PC-9 (cell line): ENCODE measurements around the gene STXBP2. TPM values are rescaled to one million over a fixed set of nuclear protein-coding genes. Genes with fewer than 3 reads are reported as not detected.

Experiments
- BruUV-seq: library from RNA; stranded (reverse); fragments of 400-500 nt; replicated peaks from 2 replicates; lab custom pipeline; 2021; lab: Mats Ljungman, UMichigan
- CTCF ChIA-PET: fragments of 300-600 bp; sonication (Branson Sonifier 250); formaldehyde crosslinking; loops from one replicate; lab custom pipeline; 2022; ENCODE audit warnings: antibody characterized with exemption; lab: Charles Lee
- POLR2A ChIA-PET: fragments of 300-600 bp; sonication (Branson Sonifier 250); formaldehyde crosslinking; loops from one replicate; lab custom pipeline; 2022; ENCODE audit warnings: antibody characterized with exemption; ENCODE audit not compliant: unreplicated experiment; lab: Charles Lee
- DNase-seq, 2 experiments: peaks; one replicate each; pipeline versions ENCODE4 v3.0.0 to v3.0.0-alpha.2; 2015 to 2022; ENCODE audit warnings: mixed read lengths in 1 of 2
- H2AFZ ChIP-seq: fragments of 200-600 bp; sonication (generic); 2 replicates; pipeline ENCODE4 v1.8.1; 2017; ENCODE audit warnings: antibody characterized with exemption
- H3F3A ChIP-seq: fragments of 200-600 bp; sonication (generic); 2 replicates; pipeline ENCODE4 v1.8.1; 2017; ENCODE audit warnings: antibody characterized with exemption, mild to moderate bottlenecking, low read depth; ENCODE audit not compliant: insufficient read depth
- H3K27ac ChIP-seq: fragments of 200-600 bp; sonication (generic); 2 replicates; pipeline ENCODE4 v1.6.1; 2016; ENCODE audit warnings: mixed run types
- H3K27me3 ChIP-seq: fragments of 200-600 bp; sonication (generic); 2 replicates; pipeline ENCODE4 v1.6.1; 2016; ENCODE audit warnings: low read depth, mixed run types; ENCODE audit not compliant: insufficient read depth
- H3K36me3 ChIP-seq: fragments of 200-600 bp; sonication (generic); 2 replicates; pipeline ENCODE4 v1.6.1; 2016; ENCODE audit warnings: low read depth, mixed run types
- H3K4me1 ChIP-seq: fragments of 200-600 bp; sonication (generic); replicated peaks from 2 replicates; pipeline ENCODE4 v1.6.1; 2016; ENCODE audit warnings: mixed run types; ENCODE audit not compliant: insufficient read depth
- H3K4me2 ChIP-seq: fragments of 200-600 bp; sonication (generic); 2 replicates; pipeline ENCODE4 v1.6.1; 2017; ENCODE audit warnings: mixed run types
- H3K4me3 ChIP-seq: fragments of 200-600 bp; sonication (generic); 2 replicates; pipeline ENCODE4 v1.6.1; 2016; ENCODE audit warnings: mixed run types
- H3K79me2 ChIP-seq: fragments of 200-600 bp; sonication (generic); 2 replicates; pipeline ENCODE4 v1.6.1; 2017; ENCODE audit warnings: low read depth, mixed run types
- H3K9me2 ChIP-seq: fragments of 200-600 bp; sonication (generic); 2 replicates; pipeline ENCODE4 v1.8.1; 2017; ENCODE audit warnings: mild to moderate bottlenecking; ENCODE audit not compliant: insufficient read depth
- H3K9me3 ChIP-seq: fragments of 200-600 bp; sonication (generic); 2 replicates; pipeline ENCODE4 v1.8.1; 2016; ENCODE audit warnings: low read depth; ENCODE audit not compliant: insufficient read depth
- H4K20me1 ChIP-seq: fragments of 200-600 bp; sonication (generic); 2 replicates; pipeline ENCODE4 v1.8.1; 2017; ENCODE audit not compliant: insufficient read depth
- CTCF ChIP-seq: fragments of 200-600 bp; sonication (generic); conservative IDR thresholded peaks from 2 replicates; pipeline ENCODE4 v1.6.1; 2017; ENCODE audit warnings: mixed run types, antibody characterized with exemption, mild to moderate bottlenecking, moderate library complexity
- EZH2 ChIP-seq: fragments of 200-600 bp; sonication (generic); IDR thresholded peaks from 2 replicates; pipeline ENCODE4 v1.8.0; 2017; ENCODE audit warnings: antibody characterized with exemption, low read depth
- intact Hi-C: fragments of 100-400 bp; cut with micrococcal nuclease; formaldehyde crosslinking; loops from one replicate; pipeline ENCODE4 v1.10.0; 2022; ENCODE audit not compliant: unreplicated experiment
- total RNA-seq: library from RNA; stranded (reverse); gene quantifications from 2 replicates; pipeline ENCODE4 v1.2.3, GENCODE V29; 2021

Gene STXBP2
- total RNA-seq, 1 experiment from 2014 or later, result 148 TPM

GRCh38 chr19:7689165-7689564 lies 52.3 kb downstream of the STXBP2 start:
- BruUV-seq, result no TSS peak
- Histone ChIP-seq H3K79me2 (no peaks in the 10 kb centered on the region), H3K27me3 (peaks cover 36% of the 10 kb centered on the region), H3K36me3 (no peaks in the 10 kb centered on the region), H3K4me2 (no peak overlapping the region), H3F3A (peaks cover 11% of the 10 kb centered on the region), H3K9me2 (no peaks in the 10 kb centered on the region), H3K9me3 (no peaks in the 10 kb centered on the region), H3K4me3 (no peak overlapping the region), H3K27ac (no peak overlapping the region), H3K4me1 (peaks cover 15% of the 10 kb centered on the region), H2AFZ (no peak overlapping the region), H4K20me1 (peaks cover 15% of the 10 kb centered on the region)
- intact Hi-C loops, result no loop called here
- ChIA-PET POLR2A (no interaction called here), CTCF (no interaction called here)
- TF ChIP-seq EZH2, result no peak
- TF ChIP-seq CTCF, result no peak
- DNase-seq, result no peak

GRCh38 chr19:7690779-7691258 lies 53.9 kb downstream of the STXBP2 start:
- POLR2A ChIA-PET, result interaction anchor here (0.6 kb wide), 1 partner anchor 575 kb away, joined by 17 read pairs; no protein-coding TSS in a partner anchor
- no peaks in the 10 kb centered on the region; the same call in 1 of the 2 replicates for H3F3A ChIP-seq
- no TSS peak for BruUV-seq
- H3K27me3 ChIP-seq, result peaks cover 51% of the 10 kb centered on the region
- no peaks in the 10 kb centered on the region for H3K79me2 ChIP-seq
- TF ChIP-seq CTCF, result no peak
- TF ChIP-seq EZH2, result no peak
- CTCF ChIA-PET, result no interaction called here
- no peak overlapping the region for H3K4me2 ChIP-seq
- no peak overlapping the region for H3K4me3 ChIP-seq
- peaks cover 4% of the 10 kb centered on the region for H4K20me1 ChIP-seq
- intact Hi-C loops, result no loop called here
- no peak overlapping the region for H3K27ac ChIP-seq
- H3K4me1 ChIP-seq, result peaks cover 1% of the 10 kb centered on the region; the same call in 1 of the 2 replicates
- no peak overlapping the region for H2AFZ ChIP-seq
- DNase-seq, result no peak
- no peaks in the 10 kb centered on the region for H3K9me3 ChIP-seq
- H3K36me3 ChIP-seq, result no peaks in the 10 kb centered on the region
- no peaks in the 10 kb centered on the region for H3K9me2 ChIP-seq

- BruUV-seq, result no TSS peak
- Histone ChIP-seq H2AFZ (no peak overlapping the region), H3K4me1 (no peaks in the 10 kb centered on the region), H3K79me2 (no peaks in the 10 kb centered on the region), H3K9me2 (no peaks in the 10 kb centered on the region), H4K20me1 (no peaks in the 10 kb centered on the region), H3K27me3 (peaks cover 56% of the 10 kb centered on the region), H3K27ac (no peak overlapping the region), H3K9me3 (no peaks in the 10 kb centered on the region), H3F3A (no peaks in the 10 kb centered on the region; the same call in 1 of the 2 replicates), H3K4me3 (no peak overlapping the region), H3K4me2 (no peak overlapping the region), H3K36me3 (no peaks in the 10 kb centered on the region)
- ChIA-PET CTCF (no interaction called here), POLR2A (no interaction called here)
- intact Hi-C loops, result no loop called here
- no peak for TF ChIP-seq CTCF
- TF ChIP-seq EZH2, result no peak
- DNase-seq, result no peak
Measured at GRCh38 chr19:7691497-7691896, 54.6 kb downstream of the STXBP2 start.
